Measurements from ENCODE around the gene P3H2. TPM values are rescaled to one million over a fixed set of nuclear protein-coding genes. Genes with fewer than 3 reads are reported as not detected.

The P3H2 gene
- total and polyA plus RNA-seq, 7 donors: 0.24 to 3.4 (median 1.2) TPM

GRCh38 chr3:190001426-190001825 is 119.3 kb downstream of the P3H2 start:
- H3K4me1 ChIP-seq: no peaks in the 10 kb centered on the region
- ATAC-seq (no peak), DNase-seq (no peak)
- H3K36me3 ChIP-seq (ENCODE audit: insufficient read depth in 1 of 2, low read depth in 1 of 2): no peaks in the 10 kb centered on the region
- no peaks in the 10 kb centered on the region for H3K27me3 ChIP-seq (ENCODE audit: insufficient read depth in 3 of 3, low read length in 2 of 3)
- 41 to 69% (median 69%) methylated on average over 3 of the region's 3 CpGs for WGBS, 3 donors
- no peak for TF ChIP-seq CTCF (IDR thresholded peaks at IDR 0.05)
- no peaks in the 10 kb centered on the region for H3K9me3 ChIP-seq
- H3K27ac ChIP-seq: no peak overlapping the region
- H3K4me3 ChIP-seq: no peak overlapping the region
- intact Hi-C loops (cut with DNase I): no loop called here

- Histone ChIP-seq H3K9me3 (no peaks in the 10 kb centered on the region), H3K36me3 (ENCODE audit: insufficient read depth in 1 of 2, low read depth in 1 of 2) (no peaks in the 10 kb centered on the region), H3K4me1 (no peaks in the 10 kb centered on the region), H3K27ac (no peak overlapping the region), H3K27me3 (ENCODE audit: insufficient read depth in 3 of 3, low read length in 2 of 3) (no peaks in the 10 kb centered on the region), H3K4me3 (peak overlapping the region; percentile 30)
- intact Hi-C loops (cut with DNase I): no loop called here
- DNase-seq (no peak), ATAC-seq (no peak)
- 32 to 45% (median 39%) methylated on average over 5 of the region's 5 CpGs for WGBS, 3 donors
- no peak for TF ChIP-seq CTCF (IDR thresholded peaks at IDR 0.05)
These were observed 119.9 kb downstream of the P3H2 start for GRCh38 chr3:190000861-190001196.

GRCh38 chr3:190000187-190000860 is 120.4 kb downstream of the P3H2 start:
- intact Hi-C loops (cut with DNase I): no loop called here
- H3K27me3 ChIP-seq (ENCODE audit: insufficient read depth in 3 of 3, low read length in 2 of 3): no peaks in the 10 kb centered on the region
- no peak overlapping the region for H3K4me3 ChIP-seq
- no peaks in the 10 kb centered on the region for H3K36me3 ChIP-seq (ENCODE audit: insufficient read depth in 1 of 2, low read depth in 1 of 2)
- no peaks in the 10 kb centered on the region for H3K4me1 ChIP-seq
- TF ChIP-seq CTCF (IDR thresholded peaks at IDR 0.05): no peak
- no peak overlapping the region for H3K27ac ChIP-seq
- no peak for DNase-seq
- H3K9me3 ChIP-seq: no peaks in the 10 kb centered on the region
- ATAC-seq: no peak
- whole genome bisulfite sequencing, 3 donors: 55 to 66% (median 58%) methylated on average over 4 of the region's 4 CpGs

- H3K4me3 ChIP-seq: no peak overlapping the region
- DNase-seq: no peak
- TF ChIP-seq CTCF (IDR thresholded peaks at IDR 0.05): no peak
- no peaks in the 10 kb centered on the region for H3K4me1 ChIP-seq
- H3K27me3 ChIP-seq (ENCODE audit: insufficient read depth in 3 of 3, low read length in 2 of 3): no peaks in the 10 kb centered on the region
- 77 to 83% (median 81%) methylated on average over 4 of the region's 4 CpGs for WGBS, 3 donors
- intact Hi-C loops (cut with DNase I): no loop called here
- H3K36me3 ChIP-seq (ENCODE audit: insufficient read depth in 1 of 2, low read depth in 1 of 2): no peaks in the 10 kb centered on the region
- ATAC-seq: no peak
- H3K9me3 ChIP-seq: no peaks in the 10 kb centered on the region
- no peak overlapping the region for H3K27ac ChIP-seq
These were observed 121.0 kb downstream of the P3H2 start for GRCh38 chr3:189999718-190000117.

GRCh38 chr3:189995129-189995528 is 125.6 kb downstream of the P3H2 start:
- no peak overlapping the region for H3K4me3 ChIP-seq
- intact Hi-C loops (cut with DNase I): no loop called here
- no peaks in the 10 kb centered on the region for H3K4me1 ChIP-seq
- peaks cover 0 to 1% (median 0%) of the 10 kb centered on the region in 3 donors for H3K27me3 ChIP-seq (ENCODE audit: insufficient read depth in 3 of 3, low read length in 2 of 3)
- no peak overlapping the region for H3K27ac ChIP-seq
- no peak for DNase-seq
- no peaks in the 10 kb centered on the region for H3K36me3 ChIP-seq (ENCODE audit: insufficient read depth in 1 of 2, low read depth in 1 of 2)
- H3K9me3 ChIP-seq: no peaks in the 10 kb centered on the region
- TF ChIP-seq CTCF (IDR thresholded peaks at IDR 0.05): no peak
- no peak for ATAC-seq
- WGBS, 3 donors: 42 to 58% (median 47%) methylated on average over 3 of the region's 3 CpGs
